Measurements from ENCODE around the gene CDADC1.
A peak's percentile ranks its signal among the peaks of the same experiment; 100 is the strongest.

CDADC1 gene

DNA sequence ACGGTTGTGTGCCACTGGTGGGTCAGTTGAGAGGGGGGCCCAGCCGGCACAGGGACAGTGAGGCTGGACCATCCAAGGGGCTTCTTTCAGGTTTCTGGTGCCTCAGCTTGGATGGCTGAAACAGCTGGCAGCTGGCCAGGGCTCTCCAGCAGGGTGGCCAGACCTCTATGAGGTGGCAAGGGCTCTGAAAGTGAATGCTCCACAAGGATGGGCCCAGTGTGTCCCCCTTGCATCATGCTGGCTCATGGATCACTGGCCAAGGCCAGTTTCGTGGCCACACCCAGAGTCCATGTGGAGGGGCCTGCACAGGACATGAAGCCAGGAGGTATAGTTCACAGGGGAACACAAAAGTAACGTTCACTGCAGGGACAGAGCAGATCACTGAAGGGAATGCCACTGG, 49.6 kb downstream of the CDADC1 start:
- no peak for DNase-seq

DNA sequence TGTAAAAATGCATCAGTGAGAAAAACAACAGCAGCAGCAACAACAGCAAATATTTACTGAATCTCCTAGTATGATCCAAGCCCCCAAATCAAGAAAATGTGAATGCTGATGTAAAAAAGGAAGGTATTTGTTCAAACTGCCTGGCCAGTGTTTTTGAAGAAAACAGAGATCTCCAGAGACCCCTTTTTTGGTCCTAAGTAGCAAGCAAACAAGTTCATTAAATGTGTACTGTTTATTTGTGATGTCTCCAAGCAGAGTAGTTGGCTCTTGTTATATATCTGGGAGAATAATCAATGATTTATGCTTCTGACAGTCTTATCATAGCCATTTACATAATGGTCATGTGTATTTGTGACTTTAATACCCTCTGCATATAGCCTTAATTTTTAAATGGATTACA, 50.7 kb downstream of the CDADC1 start:
- DNase-seq: no peak

DNA sequence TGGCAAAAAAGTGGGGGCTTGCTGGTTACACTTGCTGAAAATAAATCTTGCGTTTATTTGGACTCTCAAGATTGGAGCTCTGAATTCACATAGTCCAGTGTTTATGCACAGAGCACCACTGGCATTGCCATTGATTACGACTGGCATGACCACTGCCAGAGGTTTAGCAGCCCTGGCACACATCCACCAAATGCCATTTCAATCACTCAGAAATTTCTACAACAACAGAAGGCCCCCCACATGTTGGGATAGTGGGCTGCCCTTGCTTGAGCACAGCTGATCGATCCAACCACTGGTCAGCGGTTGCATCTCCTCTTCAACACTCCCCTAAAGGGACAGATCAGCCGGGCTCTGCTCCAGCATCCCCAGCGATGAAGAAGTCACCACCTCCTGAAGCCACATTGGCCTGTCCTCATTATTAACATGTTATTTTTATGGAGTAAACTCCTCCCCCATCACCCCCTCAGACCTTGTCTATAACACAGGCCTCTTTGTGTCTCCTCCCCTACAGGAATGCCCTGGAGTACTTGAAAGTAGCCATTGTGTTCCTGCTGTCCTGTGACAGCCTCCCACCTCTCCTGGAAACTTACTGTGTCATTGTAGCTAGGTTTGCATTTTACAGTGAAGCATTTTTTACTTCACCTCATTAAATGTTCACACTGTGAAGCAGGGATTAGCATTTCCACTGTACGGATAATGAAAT, 51.3 kb downstream of the CDADC1 start:
- DNase-seq: no peak

DNA sequence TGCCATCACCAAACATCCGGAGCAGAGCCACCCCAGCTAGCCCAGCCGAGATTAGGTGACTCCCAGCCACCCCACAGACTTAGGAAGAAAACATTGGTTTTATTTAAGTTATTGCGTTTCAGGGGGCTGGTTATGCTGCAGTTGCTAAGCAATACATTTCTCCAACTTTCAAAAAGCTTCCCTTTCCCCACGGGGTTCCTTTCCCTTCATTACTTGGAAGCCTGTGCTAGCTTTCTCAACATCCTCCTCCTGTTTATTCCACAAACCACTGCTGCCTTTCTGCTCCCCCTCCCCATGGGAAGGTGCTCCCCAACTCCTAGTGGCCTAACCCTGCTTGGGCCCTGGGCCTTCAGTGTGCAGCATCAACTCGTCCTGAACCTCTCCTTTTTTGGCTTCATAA, 52.6 kb downstream of the CDADC1 start:
- DNase-seq: no peak

DNA sequence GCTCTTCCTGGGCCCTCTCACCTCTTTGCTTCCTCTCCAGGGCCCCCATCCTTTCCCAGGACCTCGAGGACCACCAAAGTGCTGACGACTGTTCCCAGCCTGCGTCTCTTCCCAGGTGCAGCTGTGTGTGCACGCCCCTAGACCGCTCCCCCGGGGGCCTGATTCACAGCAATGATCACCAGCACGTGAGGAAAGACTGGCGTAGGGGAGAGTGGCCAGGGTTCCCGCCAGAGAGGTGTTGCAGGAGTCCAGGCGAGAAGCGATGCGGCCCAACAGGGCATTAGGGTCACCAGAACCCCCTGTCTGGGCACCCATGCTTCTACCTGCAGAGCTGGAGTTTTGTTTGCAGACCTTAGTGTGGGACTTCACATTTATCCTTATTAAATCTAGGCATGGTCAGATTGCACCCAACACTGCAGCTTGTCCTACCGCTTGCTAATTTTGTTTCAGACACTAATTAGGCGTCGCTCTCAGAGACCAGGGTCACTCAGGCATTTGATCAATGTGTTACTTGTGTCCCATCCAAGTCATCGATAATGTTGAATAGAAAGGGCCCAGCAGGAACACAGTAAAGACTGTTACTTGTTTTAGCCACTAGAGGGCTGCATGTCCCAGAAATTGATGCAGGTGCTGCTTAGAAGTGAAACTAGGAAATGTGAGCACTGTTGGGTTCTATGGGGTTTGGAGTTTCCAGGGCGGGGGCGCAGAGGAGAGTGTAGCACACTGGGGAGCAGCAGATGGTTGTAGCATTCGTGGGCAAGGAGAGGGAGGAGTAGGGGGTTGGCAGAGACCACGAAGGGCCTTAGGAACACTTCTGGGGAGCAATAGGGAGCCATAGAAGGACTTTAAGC, 53.2 kb downstream of the CDADC1 start:
- peak; percentile 68 for DNase-seq

DNA sequence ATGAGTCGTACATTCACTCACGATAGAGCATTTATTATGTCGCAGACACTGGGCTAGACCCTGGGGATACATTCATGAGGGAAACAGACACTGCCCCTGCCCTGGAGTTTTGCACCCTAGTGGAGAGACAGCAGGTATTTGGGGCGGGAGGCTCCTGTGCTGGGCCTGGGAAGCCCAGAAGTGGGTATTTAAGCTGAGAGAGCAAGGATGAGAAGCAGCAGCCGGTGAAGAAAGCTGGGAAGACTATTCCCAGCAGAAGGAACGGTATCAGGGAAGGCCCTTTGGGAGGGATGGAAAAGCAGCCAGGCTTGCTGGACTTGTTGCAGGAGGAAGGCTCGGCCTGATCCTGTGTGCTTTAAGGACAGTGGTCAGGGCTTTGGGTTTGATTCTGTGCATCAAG, 54.5 kb downstream of the CDADC1 start:
- DNase-seq: no peak

DNA sequence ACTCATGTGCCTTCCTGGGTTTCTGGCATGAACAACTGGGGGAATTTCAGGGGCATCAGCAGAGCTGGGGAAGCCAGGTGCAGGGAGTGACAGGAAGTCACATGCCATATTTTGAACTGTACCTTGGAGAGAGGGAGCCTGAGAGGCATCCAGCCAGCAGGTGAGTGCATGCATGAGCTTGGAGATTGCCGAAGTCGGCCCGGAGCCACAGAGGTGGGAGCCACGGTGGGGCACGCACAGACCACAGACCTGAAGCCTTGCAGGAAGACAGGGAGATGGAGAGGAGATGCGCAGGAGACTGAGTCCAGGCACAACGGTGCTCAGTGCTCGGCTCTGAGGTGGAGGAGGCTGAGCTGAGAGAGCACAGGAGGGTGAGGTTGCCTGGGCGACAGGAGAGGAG, 55.1 kb downstream of the CDADC1 start:
- no peak for DNase-seq

DNA sequence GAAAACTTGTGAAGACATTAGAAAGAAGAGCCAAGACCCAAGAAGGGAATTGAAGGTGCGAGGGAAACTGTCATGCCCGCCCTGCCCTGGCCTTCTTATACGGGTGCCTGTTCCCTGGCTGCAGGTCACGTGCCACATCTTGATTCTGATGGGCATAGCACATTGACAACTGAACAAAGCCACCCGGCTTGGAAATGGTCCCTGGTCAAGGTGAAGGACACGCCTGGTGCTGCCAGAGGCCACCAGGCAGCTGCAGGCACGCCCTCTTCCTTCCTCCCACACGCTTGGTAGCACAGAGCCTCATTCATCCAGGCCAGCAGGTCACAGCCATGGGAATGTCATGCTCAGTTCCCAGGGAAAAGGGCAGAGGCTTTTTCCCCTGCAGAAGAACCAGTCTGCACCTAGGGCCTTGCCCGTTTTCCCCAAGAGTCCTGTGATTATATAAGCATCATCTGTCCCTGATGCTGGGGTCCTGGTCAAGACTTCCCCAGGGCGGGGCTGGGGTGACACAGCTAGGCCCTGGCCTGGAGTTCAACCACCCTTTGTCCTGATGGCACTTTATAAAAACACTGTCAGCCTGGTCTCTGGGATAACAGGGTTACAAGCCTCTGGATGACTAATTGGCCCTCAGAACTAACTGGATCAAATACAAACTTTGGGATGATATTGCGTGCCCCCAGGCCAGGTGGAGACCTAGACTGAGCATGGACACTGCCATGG, 56.0 kb downstream of the CDADC1 start:
- DNase-seq: no peak

DNA sequence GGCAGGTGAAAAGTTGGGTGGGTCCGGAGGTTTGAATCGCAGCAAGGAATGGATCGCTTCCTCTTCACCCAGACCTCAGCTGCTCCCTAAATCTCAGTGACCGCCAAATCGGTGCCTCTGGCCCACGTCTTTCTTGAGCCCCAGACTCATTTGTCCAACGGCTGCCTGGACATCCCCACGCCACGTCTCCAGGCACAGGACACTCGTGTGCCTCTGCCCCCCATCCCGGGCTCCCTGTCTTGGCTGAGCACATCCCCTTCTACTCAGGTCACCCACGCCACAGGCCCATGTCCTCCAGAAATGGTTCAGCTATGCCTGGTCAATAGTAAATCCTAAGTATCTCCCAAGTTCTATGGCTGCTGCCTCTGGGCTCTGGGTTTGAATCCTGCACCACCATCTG, 56.6 kb downstream of the CDADC1 start:
- no peak for DNase-seq

DNA sequence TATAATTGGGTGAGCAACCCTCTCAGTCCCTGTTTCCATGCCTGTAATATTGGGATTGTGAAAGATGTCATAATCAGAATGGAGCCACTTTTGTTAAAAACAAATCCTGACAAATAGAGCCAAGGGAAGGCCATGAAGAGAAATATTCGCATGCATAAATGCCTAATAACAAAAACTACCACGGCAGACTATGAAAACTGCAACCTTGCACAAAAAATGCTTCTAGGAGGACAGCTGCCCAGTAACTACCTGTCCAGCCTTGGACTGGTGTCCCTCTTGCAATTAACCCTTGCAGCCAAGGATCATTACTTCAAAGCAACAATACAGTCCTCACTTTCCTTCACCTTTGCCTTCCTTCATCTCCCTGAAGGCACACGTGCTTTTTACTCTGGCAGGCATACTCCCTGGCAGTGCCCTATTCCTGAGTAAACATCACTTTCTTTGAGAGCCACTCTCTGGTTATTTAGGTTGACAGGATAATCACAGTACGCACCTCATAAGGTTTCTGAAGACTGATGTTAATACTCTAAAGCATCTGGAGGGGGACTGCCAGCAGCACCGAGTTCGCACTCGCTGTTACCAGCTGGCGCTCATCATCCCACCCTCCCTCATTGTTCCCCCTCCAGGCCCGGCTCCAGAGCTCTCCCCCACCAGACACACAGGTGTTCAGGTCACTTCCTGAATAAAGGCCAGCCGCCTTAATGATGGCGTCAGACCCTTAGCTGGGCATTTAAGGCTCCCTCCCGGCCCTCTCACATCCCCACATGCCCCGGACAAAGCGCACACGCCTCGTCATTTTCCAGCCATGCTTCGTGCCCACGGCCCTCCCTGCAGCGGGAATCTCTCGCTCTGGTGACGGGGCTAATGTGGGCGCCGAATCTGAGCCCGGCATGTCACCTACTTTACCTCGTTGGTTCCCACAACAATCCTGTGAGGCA, 57.3 kb downstream of the CDADC1 start:
- DNase-seq: no peak

DNA sequence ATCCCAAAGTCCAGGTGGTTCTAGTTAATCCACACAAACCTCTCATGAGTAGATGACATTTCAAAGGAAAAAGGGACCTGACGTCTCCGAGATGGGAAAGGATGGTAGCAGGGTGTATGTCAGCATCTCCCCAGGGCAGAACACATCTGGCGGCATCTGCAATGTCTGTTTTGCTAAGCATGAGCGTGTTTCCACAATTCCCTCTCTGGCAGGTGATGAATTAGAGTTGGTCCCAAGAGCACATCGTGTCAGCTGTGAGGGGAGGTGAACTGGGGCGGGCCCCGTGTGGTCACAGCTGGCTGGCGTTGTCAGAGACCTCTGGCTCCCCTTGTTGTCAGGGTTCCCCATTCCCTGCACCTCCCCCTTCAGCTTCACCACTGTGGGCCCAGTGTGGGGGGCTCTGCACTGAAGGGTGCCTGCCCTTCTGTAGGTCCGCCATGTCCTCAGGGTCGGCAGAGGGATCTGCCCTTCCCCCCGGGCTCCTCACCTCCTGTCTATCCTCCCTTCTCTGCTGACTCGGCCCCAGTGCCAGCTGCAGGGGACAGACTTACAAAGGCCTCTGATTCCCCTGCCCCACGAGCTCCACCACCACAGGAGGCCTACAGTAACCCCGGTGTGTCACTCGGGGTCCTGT, 58.2 kb downstream of the CDADC1 start:
- no peak for DNase-seq

DNA sequence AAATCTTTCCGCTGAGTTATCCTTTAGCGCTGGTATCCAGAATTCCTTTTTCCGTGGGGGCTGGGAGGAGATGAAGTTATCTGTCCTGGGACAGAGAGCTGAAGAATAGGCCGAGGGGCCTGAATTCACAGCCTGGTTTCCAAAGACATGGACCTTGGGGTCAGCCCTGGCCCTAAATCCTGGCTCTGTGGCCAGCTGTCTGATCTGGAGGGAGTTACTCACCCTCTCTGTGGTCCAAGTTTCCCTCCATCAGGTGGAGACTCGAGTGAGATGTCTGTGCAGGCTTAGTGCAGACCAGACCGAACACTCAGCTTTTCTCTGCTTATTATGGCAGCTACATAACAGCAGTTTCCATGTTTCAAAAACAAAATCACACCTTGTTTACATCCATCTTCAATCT, 59.6 kb downstream of the CDADC1 start:
- no peak for DNase-seq

DNA sequence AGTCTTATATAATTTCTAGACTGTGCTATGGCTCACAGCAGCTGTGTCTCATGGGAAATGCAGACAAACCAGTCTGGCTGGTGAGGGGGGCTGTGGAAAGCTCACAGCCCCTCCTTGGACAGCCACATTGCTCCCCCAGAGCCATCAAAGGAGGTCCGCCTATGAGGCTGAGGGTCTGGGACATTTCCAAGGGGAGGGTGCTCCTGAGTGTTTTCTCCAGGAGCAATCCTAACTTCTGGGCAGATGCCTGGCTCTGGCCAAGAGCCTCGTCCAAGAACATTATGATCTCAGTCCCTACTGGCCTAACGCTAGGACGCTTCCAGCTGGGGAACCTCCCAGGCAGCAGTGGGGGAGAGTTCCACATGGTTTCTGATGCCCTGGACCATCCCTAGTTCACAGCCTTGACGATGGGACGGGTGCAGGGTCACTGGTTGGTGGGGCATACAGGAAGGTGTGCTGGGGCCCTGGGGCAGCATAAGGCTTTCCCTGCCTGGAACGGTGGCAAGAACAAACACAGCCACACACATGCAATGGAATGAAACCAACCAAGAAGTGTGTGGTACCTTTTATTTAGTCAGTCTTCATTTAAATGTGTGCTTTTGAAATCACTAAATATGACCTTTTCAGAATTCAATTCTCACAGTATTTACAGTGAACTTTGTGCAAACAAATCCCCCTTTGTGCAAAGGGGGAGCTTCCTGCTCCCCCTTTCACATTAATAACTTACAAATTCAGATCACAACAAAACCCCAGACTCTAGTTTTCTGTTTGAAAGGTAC, 60.6 kb downstream of the CDADC1 start:
- no peak for DNase-seq

DNA sequence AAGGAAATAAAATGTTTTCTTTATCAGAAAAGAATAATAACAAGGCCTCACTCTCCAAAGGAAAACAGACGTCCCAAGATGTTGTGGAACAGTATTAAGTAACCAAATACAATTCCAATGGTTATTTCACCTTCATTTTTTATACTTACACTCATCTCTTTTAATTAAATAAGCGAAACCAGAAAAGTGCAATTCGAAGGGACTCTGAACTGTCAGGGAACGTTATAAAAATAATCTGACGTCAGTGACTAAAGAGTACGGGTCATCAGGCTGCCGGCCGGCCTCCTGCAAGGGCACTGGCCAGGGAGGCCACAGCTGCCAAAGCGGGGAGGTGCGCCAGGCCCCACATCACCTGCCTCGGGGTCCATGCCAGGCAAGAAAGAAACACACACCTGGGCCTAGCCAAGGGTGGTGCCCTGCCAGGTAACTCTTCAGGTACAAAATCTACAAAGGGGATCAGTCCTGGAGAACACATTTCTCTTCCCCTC, 61.2 kb downstream of the CDADC1 start:
- no peak for DNase-seq

DNA sequence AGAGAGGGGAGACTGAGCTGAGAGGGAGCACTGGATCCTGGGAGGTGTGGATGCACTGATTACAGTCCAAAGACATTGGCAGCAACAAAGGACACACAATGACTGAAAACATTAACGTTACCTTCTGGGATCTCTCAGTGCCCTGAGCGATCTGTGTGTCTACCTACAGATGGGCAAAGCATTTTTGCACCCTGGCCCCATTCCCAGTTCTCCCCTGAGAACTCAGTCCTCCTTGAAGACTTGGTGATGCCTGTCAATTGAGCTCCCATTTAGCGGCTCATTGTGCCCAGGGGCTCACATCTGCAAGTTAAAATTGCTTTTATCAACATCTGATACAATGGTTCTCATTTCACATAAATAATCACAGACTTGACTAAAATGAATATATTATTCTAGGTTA, 62.5 kb downstream of the CDADC1 start:
- DNase-seq: no peak

DNA sequence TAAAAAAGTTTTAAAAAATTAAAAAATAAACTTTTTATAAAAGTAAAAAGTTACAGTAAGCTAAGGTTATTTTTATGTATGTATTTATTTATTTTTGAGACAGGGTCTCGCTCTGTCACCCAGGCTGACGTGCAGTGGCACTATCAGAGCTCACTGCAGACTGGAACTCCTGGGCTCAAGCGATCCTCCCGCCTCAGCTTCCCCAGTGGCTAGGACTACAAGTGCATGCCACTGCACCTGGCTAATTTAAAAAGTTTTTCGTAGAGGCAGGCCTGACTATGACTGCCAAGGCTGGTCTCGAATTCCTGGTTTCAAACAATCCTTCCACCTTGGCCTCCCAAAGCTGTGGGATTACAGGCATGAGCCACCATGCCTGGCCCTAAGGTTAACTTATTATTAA, 64.1 kb downstream of the CDADC1 start:
- DNase-seq: no peak

DNA sequence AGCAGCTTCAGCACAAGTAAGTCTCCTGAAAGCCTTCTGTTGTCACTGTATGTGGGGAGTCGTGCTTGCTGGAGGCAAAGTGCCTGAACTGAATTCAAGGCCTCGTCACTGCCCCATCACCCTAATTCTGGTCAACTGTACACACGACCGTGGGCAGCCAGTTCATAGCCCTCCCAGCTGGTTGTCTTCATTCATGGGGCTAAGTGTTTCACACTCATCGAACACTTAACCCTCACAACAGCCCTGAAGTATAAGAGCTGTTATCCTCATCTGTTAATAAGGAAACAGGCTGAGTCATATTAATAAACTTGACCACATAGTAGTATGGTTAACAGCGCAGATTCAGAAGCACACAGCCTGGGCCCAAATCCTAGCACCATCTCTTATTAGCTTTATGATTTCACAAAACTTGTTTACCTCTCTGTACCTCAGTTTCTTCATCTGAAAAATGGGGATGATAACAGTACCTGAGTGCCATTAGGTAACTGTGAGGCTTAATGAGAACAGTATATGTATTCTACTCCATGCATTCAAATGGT, 66.7 kb downstream of the CDADC1 start:
- no peak for DNase-seq

DNA sequence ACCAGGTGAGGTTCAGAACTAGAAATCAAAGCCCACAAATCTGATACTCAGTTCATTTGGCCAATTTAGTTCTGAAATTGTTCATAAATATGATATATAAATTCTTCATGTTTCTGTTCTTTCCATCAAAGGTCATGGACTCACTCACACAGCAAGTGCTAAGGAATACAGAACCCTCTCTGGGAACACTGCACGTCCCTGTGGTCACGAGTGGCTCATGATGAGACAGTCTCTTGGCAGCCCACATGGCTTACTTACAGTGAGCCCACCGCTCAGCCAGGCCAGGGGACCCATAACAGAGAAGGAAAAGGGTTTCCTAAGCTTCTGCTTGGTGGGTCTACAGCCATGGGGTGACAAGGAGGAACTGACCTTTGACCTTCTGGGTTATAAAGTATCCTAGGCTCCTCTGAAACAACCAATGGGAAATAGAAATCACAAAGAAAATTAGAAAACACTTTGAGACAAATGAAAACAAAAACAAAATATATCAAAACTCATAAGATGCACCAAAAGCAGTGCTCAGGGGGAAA, 67.4 kb downstream of the CDADC1 start:
- no peak for DNase-seq

DNA sequence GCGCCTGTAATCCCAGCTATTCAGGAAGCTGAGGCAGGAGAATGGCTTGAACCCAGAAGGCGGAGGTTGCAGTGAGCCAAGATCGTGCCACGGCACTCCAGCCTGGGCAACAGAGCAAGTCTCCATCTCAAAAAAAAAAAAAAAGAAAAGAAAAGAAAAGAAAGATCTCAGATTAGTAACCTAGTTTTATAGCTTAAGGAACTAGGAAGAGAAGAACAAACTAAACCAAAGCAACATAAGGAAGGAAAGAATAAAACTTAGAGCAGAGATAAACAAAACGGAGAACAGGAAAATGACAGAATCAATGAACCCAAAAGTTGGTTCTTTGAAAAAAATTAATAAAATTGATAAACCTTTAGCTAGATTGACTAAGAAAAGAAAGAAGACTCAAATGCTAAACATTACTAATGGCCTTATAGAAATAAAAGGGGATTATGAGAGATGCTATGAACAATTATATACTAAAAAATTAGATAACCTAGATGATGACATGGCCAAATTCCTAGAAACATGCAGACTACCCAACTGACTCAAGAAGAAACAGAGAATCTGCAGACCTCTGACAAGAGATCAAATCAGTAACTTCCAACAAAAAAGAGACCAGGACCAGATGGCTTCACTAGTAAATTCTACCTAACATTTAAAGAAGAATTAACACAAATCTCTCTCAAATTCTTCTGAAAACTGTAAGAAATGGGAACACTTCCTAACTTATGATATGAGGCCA, 68.2 kb downstream of the CDADC1 start:
- DNase-seq: no peak

DNA sequence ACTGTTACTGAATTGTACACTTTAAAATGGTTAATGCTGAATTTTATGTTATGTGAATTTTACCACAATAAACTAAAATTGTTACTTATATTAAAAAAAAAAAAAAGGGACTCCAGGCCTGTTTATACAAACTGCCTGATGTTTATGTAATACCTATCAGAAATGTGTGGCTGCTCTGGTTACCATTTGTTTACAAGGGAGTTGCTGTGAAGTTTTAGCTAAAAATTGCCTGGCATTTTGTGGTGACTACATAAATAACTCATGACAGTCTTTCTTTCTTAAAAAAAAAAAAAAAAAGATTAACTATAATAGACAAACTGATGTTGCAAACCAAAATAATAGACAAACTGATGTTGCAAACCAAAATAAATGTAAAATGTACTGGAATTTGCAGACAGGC, 71.8 kb downstream of the CDADC1 start:
- DNase-seq: no peak

Measured in activated naive CD4-positive, alpha-beta T cell treated with anti-CD3 and anti-CD28 coated beads, Interleukin-2, amount 50 U/mL, for 16 hours (primary cell).